Activated effector memory CD4-positive, alpha-beta T cell treated with Interleukin-2 at 50 U/mL for 16 hours (primary cell): Measurements from ENCODE around the gene EWSR1.

Experiments
- DNase-seq: peaks from one replicate; pipeline ENCODE4 v3.0.0-alpha.2; 2020

The EWSR1 gene

DNA sequence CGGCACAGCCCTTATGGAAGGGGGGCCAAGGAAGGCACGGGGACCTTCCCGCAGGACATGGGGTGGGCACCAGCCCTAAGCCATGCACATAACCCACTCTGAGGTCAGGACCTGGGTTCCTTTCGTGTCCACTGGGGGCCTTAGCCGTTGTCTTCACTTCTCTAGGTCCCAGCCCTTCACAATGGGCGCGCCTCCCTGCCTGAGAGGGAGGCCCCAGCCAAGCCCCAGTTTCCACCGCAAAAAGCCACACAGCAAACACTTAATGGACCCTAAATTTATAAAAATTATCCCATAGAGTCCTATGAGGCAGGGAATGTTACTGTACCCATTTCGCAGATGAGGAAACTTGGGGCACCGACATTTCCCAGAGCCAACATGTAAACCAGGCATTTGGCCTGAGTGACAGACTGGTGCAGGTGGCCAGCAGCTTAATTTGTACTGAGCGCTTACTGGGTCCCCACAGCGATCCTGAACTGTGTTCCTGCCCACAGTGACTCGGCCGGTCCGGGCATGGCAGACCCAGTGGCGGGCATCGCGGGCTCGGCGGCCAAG is 39.6 kb downstream of the EWSR1 start:
- no peak for DNase-seq

DNA sequence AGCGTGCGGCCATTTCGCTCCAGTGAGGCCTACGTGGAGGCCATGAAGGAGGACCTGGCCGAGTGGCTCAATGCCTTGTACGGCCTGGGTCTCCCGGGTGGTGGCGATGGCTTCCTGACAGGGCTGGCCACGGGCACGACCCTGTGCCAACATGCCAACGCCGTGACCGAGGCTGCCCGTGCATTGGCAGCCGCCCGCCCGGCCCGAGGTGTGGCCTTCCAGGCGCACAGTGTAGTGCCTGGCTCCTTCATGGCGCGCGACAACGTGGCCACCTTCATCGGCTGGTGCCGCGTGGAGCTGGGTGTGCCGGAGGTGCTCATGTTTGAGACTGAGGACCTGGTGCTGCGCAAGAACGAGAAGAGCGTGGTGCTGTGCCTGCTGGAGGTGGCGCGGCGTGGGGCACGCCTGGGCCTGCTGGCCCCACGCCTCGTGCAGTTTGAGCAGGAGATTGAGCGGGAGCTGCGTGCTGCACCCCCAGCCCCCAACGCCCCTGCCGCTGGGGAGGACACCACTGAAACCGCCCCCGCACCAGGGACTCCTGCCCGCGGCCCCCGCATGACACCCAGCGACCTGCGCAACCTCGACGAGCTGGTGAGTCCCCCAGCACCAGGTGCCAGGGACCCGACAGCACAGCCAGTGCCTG is 40.2 kb downstream of the EWSR1 start:
- DNase-seq, result no peak

DNA sequence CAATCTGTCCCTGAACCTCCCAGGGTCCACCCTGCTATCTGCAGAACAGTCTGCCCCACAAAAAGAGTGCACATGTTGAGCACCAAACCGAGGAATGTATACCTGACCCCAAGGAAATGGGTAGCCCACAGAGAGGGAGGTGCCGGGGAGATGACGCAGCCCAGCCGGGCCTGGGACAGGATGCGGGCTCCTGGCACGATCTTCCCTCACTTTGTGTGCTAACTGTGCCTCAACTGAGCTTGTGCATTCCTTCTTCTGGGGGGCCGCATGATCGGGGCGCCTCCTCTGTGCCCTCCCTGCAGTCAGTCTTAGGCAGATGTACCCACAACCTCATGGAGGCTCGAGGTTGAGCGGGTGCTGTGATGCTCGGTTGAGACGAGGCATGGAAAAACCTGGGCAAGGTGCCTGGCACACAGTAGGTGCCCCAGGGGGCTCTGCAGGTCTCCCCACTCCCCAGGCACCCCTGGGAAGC is 40.8 kb downstream of the EWSR1 start:
- peak; percentile 41 for DNase-seq

DNA sequence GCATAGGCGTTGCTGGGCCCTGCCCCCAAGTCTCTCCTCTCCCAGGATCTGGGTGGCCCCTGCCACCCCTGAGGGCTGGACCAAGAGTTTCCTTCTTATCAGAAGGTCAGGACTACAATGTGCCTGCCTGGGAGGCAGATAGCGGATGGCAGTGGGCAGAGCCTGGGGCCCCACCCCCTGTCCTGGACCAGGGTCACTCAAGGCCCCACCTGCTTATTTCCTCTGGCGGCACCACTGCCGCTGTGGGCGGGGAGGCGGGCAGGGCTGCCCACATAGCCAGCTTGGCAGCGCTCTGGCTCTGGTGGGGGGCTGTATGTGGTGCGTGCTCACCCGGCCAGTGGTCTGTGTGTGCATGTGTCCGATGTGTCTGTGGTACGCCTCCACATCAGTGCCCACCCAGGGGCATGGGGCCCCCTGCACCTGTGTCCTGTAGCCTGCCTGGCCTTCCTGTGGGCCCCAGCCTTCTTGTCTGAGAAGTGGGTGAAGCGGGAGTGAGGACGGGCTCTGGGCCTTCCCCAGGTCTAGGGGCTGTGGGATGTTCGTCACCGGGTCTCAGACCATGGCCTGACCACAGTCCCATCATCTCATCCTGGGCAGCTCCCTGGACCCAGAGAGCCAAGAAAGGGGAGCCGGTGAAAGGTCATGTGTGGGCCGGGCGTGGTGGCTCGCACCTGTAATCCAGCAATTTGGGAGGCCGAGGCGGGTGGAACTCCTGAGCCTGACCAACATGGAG is 41.4 kb downstream of the EWSR1 start:
- DNase-seq, result no peak

DNA sequence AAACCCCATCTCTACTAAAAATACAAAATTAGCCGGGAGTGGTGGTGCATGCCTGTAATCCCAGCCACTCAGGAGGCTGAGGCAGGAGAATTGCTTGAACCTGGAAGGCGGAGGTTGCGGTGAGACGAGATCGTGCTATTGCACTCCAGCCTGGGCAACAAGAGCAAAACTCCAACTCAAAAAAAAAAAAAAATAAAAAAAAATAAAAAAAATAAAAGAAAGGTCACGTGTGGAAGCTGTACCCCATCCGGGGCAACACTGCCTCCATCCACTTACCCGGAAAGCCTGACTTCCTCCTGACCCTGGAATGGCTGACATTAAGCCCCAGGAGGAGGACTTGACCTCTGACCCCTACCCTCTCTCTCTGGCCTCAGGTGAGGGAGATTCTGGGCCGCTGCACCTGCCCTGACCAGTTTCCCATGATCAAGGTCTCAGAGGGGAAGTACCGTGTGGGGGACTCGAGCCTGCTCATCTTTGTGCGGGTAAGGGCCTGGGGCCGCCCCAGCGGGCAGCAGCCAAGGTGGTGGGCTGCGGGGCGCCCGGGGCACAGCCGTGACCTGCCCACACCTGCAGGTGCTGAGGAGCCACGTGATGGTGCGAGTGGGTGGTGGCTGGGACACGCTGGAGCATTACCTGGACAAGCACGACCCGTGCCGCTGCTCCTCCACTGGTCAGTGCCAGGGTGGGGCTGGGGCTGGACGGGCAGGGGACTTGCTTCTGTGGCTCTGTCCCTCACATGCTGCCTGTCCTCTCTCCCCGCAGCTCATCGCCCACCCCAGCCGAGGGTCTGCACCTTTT is 42.2 kb downstream of the EWSR1 start:
- no peak for DNase-seq

DNA sequence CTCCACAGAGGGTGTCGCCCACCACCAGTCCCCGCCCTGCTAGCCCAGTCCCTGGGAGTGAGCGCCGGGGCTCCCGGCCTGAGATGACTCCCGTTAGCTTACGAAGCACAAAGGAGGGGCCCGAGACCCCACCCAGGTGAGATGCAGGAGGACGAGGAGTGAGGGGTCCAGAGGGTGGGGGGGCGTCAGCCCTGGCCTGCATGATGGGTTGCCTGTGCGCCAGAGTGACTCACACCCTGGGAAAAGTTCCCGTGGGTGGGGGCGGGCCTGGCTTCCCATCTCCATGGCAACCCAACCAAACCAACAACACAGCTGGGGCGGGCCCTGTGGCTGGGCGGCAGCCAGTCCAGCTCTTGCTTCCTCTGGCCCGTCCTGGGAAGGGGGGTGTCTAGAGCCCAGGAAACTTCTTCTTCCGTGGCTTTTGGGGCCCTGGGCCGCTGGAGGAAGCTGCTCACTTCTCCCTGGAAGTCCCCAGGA is 42.8 kb downstream of the EWSR1 start:
- peak; percentile 17 for DNase-seq

DNA sequence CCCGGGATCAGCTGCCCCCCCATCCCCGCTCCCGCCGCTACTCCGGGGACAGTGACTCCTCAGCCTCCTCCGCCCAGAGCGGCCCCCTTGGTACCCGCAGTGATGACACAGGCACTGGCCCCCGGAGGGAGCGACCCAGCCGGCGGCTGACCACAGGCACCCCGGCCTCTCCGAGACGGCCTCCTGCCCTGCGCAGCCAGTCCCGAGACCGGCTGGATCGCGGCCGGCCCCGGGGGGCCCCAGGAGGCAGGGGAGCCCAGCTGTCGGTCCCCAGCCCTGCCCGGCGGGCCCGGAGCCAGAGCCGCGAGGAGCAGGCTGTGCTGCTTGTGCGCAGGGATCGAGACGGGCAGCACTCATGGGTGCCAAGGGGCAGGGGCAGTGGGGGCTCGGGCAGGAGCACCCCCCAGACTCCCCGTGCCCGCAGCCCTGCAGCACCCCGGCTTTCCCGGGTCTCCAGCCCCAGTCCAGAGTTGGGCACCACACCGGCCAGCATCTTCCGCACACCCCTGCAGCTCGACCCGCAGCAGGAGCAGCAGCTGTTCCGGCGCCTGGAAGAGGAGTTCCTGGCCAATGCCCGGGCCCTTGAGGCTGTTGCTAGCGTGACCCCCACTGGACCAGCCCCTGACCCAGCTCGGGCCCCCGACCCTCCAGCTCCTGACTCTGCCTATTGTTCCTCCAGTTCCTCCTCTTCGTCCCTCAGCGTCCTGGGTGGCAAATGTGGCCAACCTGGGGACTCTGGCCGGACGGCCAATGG is 43.6 kb downstream of the EWSR1 start:
- DNase-seq, result no peak

DNA sequence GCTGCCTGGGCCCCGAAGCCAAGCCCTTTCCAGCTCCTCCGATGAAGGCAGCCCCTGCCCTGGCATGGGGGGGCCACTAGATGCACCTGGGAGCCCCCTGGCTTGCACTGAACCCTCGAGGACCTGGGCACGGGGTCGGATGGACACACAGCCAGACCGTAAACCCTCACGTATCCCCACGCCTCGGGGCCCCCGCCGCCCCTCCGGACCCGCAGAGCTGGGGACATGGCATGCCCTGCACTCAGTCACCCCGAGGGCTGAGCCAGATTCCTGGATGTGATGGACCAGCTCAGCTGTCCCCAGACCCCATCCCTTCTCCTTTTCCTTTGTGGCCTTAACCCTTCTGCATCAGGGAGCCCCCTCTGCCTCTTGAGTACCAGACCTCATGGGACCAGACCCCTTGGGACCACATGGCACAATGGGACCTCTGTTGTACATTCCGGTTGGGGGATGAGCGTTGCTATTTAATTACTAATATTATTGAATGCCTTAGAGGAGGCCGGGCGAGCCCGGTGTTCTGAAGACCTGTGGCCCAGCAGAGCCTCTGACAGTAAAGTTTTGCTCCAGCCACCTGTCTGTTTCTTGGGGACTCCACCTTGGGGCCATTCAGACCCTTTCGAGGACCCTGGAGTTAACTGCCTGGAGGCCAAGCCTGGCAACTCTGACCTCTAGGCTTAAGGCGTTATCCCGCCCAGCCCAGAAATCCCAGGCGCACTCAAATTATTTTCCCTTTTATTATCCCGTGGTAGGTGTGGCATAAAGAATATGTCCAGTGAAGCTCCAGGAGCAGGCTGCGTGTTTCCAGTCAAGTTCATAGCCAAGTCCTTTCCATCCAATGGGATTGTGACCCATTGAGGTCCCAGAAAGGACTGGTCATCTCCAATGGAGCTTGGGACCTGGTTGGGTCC is 44.4 kb downstream of the EWSR1 start:
- DNase-seq, result no peak

DNA sequence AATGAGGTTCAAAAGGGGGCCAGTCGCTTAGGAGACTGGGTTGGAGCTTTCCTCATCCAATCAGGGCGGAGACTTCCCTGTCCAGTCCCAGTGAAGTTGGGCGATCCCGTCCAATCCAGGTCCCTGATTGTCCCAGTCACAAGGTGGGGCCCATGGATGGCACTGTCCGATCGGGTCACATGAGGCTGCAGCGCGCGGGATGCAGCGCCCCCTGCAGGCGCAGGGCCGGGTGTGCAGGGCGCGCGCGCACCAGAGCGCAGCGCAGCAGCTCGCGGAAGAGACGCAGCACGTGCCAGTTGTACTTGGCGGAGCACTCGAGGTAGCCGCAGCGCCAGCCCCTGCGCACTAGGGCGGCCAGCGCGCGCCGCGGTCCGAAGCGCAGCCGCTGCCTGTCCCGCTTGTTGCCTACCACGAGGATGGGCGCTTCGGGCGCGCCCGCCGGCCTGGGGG is 45.1 kb downstream of the EWSR1 start:
- DNase-seq, result no peak

DNA sequence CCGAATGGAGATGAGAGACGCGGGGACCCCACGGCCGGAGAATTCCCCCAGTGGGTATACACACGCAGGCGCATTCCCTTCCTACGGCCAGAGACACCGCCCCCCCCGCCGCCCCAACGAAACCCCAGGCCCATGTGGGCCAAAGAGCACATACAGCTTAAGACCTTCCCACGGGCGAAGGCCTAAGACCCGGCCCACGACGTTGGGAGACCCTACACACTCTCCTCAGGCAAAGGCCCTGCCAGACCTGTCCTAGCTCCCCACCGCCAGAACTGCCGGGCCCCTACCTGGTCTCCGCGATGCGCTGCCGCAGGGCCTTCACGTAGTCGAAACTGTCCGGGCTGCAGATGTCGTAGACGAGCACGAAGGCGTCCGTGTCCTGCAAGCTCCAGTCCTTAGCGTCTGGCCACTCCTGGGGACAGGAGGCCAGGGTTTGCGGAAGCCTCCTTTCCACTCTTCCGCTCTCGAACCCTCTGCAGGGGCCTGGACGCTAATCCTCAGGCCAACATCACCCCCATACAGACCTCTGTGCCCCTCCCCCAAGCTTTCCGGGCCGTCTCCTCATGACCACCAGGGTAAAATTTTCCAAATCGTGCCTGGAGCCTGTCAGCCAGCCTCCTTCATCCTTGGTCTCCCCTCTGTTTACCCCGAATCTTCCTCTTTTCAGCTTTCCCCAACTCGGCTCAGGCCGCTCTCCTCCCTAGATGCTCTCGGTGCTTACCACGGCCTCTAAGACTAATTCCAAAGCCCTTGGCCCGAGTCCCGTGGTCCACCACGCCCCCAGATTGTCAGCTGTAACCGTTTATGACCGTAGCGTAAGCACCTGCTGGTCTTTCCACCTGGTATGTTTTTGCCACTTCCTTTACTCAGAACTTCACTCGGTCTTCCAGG is 45.8 kb downstream of the EWSR1 start:
- DNase-seq, result no peak

DNA sequence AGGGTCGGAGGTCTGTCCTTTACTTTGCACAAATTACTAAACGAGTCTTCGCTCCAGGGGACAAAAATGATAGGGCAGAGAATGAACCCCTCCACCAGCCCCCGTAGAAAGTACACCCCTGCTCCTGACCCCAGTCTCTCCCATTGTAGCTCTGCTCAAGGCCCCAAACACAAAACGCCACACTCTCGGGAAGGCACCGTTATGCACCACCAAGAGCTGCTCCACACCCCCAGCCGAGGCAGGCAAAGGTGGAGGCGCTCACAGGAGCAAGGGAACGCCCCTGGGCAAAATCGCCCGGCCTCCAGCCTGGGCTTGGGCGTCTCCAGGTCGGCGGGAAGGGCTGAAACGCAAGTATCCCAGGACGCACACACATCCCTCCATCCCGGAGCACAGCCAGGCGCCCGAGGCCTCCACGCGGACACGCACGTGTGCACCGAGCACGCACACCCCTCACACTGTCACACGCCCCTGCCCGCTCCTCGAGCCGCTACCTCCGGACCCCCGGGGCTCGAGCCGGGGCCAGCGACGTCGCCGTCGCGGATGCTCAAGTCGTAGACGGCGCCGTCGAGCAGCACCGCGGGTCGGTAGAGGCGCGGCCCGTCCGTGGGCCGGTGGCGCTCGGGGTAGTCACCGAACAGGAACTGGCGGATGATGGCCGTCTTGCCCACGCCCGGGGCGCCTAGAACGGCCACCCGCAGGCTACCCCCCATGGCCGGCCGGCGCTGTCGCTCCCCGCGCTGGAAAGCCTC is 46.6 kb downstream of the EWSR1 start:
- no peak for DNase-seq

DNA sequence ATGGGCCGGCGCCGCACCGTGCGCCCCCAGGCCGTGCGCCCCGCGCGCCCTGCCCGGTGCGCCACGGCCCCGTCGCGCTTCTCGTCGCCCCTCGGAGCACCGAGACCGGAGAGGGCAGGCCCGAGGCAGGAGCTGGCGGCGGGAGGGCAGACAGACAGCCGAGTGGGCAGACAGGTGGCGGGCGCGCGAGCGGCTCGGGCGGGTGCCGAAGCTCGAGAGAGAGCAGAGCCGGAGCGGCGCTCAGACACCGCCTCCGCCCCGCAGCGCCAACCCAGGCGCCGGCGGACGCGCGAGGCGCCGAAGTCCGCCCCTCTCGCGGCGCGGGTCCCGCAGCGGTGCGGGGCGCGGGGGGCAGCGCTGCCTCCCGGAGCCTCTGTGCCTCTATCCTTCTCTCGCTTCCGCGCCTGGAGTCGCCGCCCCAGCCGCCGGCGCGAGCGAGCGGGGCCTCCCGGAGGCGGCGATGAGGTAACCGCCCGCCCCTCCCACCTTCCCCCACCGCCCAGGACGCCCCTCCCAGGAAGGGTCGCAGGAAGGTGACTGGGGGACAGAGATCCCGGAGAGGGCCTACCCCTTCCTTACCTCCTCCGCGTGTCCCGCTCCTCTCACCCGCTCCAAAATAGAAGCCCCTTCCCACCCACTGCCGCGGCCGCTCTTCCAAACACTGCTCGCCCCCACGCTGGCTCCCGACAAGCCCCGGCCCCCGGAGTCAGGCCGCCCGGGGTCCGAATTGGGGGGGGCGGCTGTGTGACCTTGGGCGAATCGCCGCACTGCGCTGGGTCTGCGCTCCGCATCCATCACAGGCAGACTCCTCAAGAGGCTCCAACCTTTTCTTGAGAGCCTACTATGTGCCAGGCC is 47.4 kb downstream of the EWSR1 start, which contains the start of gene RASL10A:
Gene RASL10A (minus strand): TSS at position 412 of the 855 bp plus-strand sequence. CDS start 451 bp downstream, outside the sequence.
- DNase-seq, result no peak

DNA sequence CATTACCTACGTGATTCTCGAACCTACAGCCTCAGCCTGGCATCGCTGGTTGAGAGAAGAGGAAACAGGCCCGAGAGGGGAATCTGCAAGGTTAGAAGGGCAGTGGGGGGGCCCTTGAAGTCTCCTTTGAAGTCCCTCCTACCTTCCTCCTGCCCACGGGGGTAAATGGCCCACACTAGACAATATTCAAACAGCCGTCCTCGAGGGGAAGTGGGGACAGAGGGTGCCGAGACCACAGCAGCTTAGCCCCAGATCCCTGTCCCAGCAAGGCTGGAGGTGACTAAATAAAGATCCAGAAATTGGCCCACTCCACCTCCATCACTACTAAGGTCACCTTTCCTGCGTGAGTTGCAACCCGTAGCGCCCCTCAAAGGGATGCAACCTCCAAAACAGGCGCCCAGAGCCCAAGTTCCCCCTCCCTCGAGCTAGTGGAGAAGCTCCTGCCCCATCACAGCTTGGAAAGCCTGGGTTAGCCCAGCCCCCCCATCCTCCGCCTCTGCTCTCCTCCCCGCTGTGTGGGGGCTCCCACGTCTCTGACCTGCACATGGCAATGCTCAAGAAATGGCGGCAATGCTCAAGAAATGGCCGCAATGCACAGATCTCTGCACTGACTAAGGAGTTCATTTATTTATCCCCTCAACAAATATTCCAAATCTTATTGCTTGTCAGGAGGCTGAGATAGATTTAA is 48.2 kb downstream of the EWSR1 start:
- DNase-seq, result no peak

DNA sequence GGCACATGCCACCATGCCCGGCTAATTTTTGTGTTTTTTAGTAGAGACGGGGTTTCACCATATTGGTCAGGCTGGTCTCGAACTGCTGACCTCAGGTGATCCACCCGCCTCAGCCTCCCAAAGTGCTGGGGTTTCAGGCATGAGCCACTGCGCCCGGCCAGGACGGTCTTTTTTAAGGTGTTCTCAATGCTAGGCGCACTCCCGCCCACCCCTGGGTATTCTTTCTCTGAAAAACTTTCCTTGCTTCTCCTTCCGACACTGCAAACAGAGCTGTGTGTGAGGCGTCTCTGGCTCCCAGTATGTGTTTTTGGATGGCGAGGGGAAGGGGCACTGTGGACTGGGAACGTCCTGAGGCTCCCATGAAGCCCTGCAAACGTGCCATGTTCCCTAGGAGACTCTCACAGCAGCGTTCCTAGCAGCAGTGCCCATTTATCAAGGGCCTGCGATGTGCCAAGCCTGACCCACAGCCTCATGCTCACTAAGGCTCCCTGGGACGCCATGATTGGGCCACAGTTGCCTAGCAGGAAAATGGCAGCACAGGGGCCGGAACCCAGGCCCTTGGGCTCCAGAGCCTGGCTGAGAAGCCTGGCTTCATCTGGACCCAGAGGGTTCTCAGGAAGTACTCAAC is 49.9 kb downstream of the EWSR1 start:
- no peak for DNase-seq

DNA sequence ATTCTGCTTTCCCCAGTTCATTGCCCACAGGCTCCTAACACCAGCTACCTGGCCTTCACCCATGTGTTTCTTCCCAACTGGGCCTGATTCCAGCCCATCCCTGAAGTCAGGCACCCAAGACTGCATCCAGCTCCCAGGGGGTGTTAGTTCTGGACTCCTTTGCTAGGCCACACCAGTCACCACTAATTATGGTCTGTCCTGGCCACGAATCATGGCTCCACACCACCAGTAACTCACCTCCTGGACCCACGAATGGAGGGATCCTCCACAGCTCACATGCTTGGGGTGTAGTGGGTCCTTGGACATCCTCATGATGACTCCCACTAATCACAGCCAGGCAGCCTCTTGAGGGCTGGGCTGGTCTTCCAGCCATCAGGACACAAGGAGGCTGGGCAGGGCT is 51.0 kb downstream of the EWSR1 start:
- no peak for DNase-seq

DNA sequence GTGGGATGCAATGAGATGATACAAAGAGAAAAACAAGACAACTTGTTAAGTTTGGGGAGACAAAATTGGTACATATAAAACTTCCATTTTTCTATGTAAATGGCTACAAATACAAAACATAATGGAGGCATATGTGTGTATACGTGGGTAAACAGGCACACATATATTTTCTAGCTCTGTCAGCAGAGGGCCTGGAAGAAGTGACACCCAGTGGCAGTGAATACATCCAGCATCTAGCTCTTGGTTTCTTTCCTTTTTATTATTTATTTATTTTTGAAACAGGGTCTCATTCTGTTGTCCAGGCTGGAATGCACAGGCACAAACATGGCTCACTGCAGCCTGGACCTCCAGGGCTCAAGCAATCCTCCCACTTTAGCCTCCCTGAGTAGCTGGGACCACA is 52.5 kb downstream of the EWSR1 start:
- DNase-seq, result no peak

DNA sequence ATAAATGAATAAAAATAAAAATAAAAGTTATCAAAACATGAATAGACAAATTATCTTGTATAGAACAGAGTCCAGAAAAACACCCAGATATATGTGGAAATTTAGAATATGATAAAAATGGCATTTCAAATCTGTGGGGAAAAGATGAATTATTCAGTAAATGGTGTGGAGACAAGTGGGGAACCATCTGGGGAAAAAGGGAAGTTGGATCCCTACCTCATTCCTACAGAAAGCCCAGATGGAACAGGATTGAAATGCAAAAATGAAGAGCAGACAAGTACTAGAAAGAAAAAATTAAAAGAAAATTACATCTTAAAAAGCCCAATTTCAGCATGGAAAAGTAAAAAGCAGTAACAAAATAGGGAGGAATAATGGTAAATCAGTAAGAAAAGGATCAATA is 55.6 kb downstream of the EWSR1 start:
- DNase-seq, result no peak
